ENCODE results near the gene FRMPD3. TPM values are rescaled to one million over a fixed set of nuclear protein-coding genes. Genes with fewer than 3 reads are reported as not detected.
A peak's percentile ranks its signal among the peaks of the same experiment; 100 is the strongest.

Gene FRMPD3
- total and polyA plus RNA-seq, 10 of the 15 experiments (the other 5 are each of a cell fraction or from before 2014, with no cell fraction given), result 0.01 to 0.06 (median 0.05) TPM; not detected in 6

- TF ChIP-seq PKNOX1 (IDR thresholded peaks at IDR 0.05), result no peak
- no peak for TF ChIP-seq JUND (IDR thresholded peaks at IDR 0.05; ENCODE audit: low read depth, low read length)
- TF ChIP-seq KLF5 (IDR thresholded peaks at IDR 0.05; ENCODE audit: partially characterized antibody), result no peak
- TF ChIP-seq NFYA (IDR thresholded peaks at IDR 0.05; ENCODE audit: borderline replicate concordance, low read depth, low read length), result no peak
- TF ChIP-seq RELB (IDR thresholded peaks at IDR 0.05; ENCODE audit: low read depth), result peak; percentile 51; the same call in 1 of the 2 replicates
- peak; percentile 54; the same call in 1 of the 2 replicates for TF ChIP-seq FOXM1 (IDR thresholded peaks at IDR 0.05; ENCODE audit: low read depth, low read length)
- no peak for TF ChIP-seq MXI1 (IDR thresholded peaks at IDR 0.05; ENCODE audit: low read depth, low read length)
- TF ChIP-seq ZNF274 (IDR thresholded peaks at IDR 0.05; ENCODE audit: insufficient read depth, insufficient read length), result no peak
- TF ChIP-seq TCF3 (IDR thresholded peaks at IDR 0.05; ENCODE audit: borderline replicate concordance, insufficient read depth, low read depth, low read length), result peak; percentile 59; the same call in 1 of the 2 replicates
Measured at GRCh38 chrX:107465932-107466620, 16.6 kb downstream of the FRMPD3 start (continued).

GRCh38 chrX:107467271-107467670, 17.8 kb downstream of the FRMPD3 start:
- FAIRE-seq (no peak), ATAC-seq (peak; percentile 47), DNase-seq (ENCODE audit: low read depth, low spot score) (no peak)
- in situ Hi-C loops (cut with MboI) (no loop called here), intact Hi-C loops (cut with micrococcal nuclease; ENCODE audit: unreplicated experiment) (no loop called here)
- Histone ChIP-seq H3K27ac (ENCODE audit: control insufficient read depth, insufficient read depth) (no peak overlapping the region), H3K4me1 (ENCODE audit: control insufficient read depth, insufficient read depth, low read length) (peaks cover 4% of the 10 kb centered on the region), H3K4me3 (no peak overlapping the region), H3K79me2 (ENCODE audit: control insufficient read depth, insufficient read depth, low read length) (no peaks in the 10 kb centered on the region), H3K27me3 (replicated peaks in 1 of 2; ENCODE audit: control insufficient read depth in 2 of 2, insufficient read depth in 2 of 2, low read length in 1 of 2) (no peaks in the 10 kb centered on the region), H2AFZ (ENCODE audit: control insufficient read depth, low read depth, low read length) (no peak overlapping the region), H3K36me3 (ENCODE audit: control insufficient read depth in 2 of 2, insufficient read depth in 2 of 2, low read length in 1 of 2) (no peaks in the 10 kb centered on the region), H3K9me3 (replicated peaks; ENCODE audit: control insufficient read depth, insufficient read depth, low read length) (no peaks in the 10 kb centered on the region; the same call in 2 of the 3 replicates), H3K4me2 (ENCODE audit: control insufficient read depth, insufficient read depth) (no peak overlapping the region), H4K20me1 (ENCODE audit: control insufficient read depth, insufficient read depth) (no peaks in the 10 kb centered on the region), H3K9ac (ENCODE audit: control insufficient read depth, insufficient read depth, low read length) (no peak overlapping the region)
- TF ChIP-seq IKZF2 (IDR thresholded peaks at IDR 0.05) (peak in 1 of 2 experiments; percentile 20; a peak in 1 of 4 replicates), FOXM1 (IDR thresholded peaks at IDR 0.05; ENCODE audit: low read depth, low read length) (no peak), ATF2 (IDR thresholded peaks at IDR 0.05; ENCODE audit: low read length) (no peak)
- ChIA-PET SMC1A (ENCODE audit: uncharacterized antibody, unreplicated experiment) (no interaction called here), POLR2A (no interaction called here), CTCF (no interaction called here), RAD21 (ENCODE audit: unreplicated experiment) (no interaction called here)
- no TSS peak for BruUV-seq (replicated peaks)
- 0% methylated on average over 4 of the region's 4 CpGs for WGBS (ENCODE audit: insufficient coverage, insufficient replicate concordance, low lambda C conversion rate, missing lambda C conversion rate)
